ENCODE measurements around the gene EBF3.

The EBF3 gene

DNA sequence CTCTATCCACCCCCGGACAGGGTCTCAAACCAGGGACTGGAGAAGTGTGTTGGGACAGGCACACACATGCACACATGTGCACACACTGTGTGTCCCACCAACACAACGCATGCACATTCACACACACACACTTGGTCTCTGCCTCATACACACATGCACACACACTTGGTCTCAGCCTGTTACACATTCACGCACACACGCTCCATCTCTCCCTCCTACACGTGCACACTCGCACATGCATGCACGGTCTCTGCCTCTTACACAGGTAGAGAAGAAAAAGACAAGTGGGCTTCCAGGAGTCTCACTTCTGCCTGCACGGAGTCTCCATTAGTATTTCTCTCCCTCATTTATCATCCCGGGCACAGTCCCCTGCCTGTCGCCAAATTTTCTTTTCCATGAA, 171.2 kb downstream of the EBF3 start:
- no peak for TF ChIP-seq GATA1 (IDR thresholded peaks at IDR 0.05; ENCODE audit: low read depth, low read length)
- TF ChIP-seq POLR2A (IDR thresholded peaks at IDR 0.05; ENCODE audit: low read length), result no peak
- DNase-seq, result no peak

DNA sequence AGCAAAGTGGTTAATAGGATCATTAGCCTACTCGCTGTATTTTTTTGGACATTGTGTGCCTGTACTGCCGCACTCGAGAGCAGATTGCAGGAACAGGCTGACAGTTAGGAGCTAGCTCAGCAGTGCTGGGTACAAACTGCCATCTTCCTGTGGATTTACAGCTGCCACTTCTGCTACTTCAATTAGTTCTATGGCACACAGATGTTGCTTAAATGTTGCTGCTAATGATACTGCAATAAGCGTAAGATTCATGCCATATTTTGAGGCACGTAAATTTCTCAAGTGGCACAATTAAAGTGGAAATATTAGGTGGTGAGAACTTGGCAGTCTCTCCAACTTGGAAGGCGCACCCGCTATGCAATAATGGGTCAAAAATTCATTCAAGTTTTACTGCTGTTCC, 171.9 kb downstream of the EBF3 start:
- no peak for DNase-seq
- TF ChIP-seq GATA1 (IDR thresholded peaks at IDR 0.05; ENCODE audit: low read depth, low read length), result no peak
- TF ChIP-seq POLR2A (IDR thresholded peaks at IDR 0.05; ENCODE audit: low read length), result no peak

GRCh38 chr10:129790715-129791446, 173.2 kb downstream of the EBF3 start:
- no peak for DNase-seq
- no peak for TF ChIP-seq POLR2A (IDR thresholded peaks at IDR 0.05; ENCODE audit: low read length)
- no peak for TF ChIP-seq GATA1 (IDR thresholded peaks at IDR 0.05; ENCODE audit: low read depth, low read length)

- TF ChIP-seq POLR2A (IDR thresholded peaks at IDR 0.05; ENCODE audit: low read length) (no peak), GATA1 (IDR thresholded peaks at IDR 0.05; ENCODE audit: low read depth, low read length) (no peak)
- DNase-seq, result no peak
Measured at GRCh38 chr10:129788215-129788614, 175.9 kb downstream of the EBF3 start.

DNA sequence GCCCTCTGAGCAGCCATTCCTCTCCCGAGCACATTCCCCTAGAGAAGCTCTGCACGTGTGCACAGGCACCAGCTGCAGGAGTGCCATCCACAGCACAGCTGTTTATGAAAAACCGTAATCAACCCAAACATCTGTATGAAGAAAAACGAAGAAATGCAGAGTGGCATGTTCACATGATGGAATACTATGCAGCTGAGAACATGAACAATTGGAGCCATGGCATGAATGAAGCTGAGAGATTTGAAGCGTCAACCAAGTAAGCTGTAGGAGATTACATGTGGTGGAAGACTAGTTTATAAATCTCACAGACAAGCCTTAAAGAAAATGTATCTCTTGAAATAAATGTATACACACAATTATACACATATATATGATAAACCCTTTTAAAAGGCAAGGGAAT, 176.5 kb downstream of the EBF3 start:
- TF ChIP-seq GATA1 (IDR thresholded peaks at IDR 0.05; ENCODE audit: low read depth, low read length) (no peak), POLR2A (IDR thresholded peaks at IDR 0.05; ENCODE audit: low read length) (no peak)
- DNase-seq, result no peak

GRCh38 chr10:129786216-129786615, 177.9 kb downstream of the EBF3 start:
- no peak for DNase-seq
- TF ChIP-seq GATA1 (IDR thresholded peaks at IDR 0.05; ENCODE audit: low read depth, low read length), result no peak
- no peak for TF ChIP-seq POLR2A (IDR thresholded peaks at IDR 0.05; ENCODE audit: low read length)

GRCh38 chr10:129785536-129785981, 178.5 kb downstream of the EBF3 start:
- TF ChIP-seq GATA1 (IDR thresholded peaks at IDR 0.05; ENCODE audit: low read depth, low read length) (no peak), POLR2A (IDR thresholded peaks at IDR 0.05; ENCODE audit: low read length) (no peak)
- no peak for DNase-seq
